ENCODE data around the gene GLOD4.

Gene GLOD4

DNA sequence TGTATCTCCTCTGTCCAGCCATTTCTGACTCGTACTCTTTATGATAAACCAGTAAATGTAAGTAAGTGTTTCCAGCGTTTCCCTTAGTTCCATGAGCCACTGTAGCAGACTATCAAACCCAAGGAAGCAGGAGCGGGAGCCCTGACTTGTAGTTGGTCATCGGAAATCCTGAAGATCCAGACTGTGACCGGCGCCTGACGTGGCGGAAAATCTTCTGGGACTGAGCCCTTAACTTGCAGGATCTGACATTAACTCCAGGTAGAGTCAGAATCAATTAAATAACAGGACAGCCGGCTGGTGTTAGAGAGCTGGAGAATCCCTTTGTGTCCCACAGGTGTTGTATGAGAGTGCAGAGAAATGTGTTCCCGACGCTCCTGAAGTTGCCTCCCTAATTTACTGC is 4.0 kb downstream of the GLOD4 start:
- TF ChIP-seq TAF1 (IDR thresholded peaks at IDR 0.05; ENCODE audit: borderline replicate concordance, insufficient read depth, low read length): no peak
- TF ChIP-seq, protein P1, sequence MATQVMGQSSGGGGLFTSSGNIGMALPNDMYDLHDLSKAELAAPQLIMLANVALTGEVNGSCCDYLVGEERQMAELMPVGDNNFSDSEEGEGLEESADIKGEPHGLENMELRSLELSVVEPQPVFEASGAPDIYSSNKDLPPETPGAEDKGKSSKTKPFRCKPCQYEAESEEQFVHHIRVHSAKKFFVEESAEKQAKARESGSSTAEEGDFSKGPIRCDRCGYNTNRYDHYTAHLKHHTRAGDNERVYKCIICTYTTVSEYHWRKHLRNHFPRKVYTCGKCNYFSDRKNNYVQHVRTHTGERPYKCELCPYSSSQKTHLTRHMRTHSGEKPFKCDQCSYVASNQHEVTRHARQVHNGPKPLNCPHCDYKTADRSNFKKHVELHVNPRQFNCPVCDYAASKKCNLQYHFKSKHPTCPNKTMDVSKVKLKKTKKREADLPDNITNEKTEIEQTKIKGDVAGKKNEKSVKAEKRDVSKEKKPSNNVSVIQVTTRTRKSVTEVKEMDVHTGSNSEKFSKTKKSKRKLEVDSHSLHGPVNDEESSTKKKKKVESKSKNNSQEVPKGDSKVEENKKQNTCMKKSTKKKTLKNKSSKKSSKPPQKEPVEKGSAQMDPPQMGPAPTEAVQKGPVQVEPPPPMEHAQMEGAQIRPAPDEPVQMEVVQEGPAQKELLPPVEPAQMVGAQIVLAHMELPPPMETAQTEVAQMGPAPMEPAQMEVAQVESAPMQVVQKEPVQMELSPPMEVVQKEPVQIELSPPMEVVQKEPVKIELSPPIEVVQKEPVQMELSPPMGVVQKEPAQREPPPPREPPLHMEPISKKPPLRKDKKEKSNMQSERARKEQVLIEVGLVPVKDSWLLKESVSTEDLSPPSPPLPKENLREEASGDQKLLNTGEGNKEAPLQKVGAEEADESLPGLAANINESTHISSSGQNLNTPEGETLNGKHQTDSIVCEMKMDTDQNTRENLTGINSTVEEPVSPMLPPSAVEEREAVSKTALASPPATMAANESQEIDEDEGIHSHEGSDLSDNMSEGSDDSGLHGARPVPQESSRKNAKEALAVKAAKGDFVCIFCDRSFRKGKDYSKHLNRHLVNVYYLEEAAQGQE (IDR thresholded peaks at IDR 0.05; ENCODE audit: insufficient read depth in 1 of 2, low read depth in 2 of 2, low read length in 2 of 2): no peak
- no peak for TF ChIP-seq POLR2AphosphoS5 (IDR thresholded peaks at IDR 0.05; ENCODE audit: low read depth, low read length)
- no peak for TF ChIP-seq FOXP2 (optimal IDR thresholded peaks at IDR 0.05; ENCODE audit: borderline replicate concordance, extremely low read depth, extremely low read length, insufficient read depth)
- no peak for TF ChIP-seq SIN3A (IDR thresholded peaks at IDR 0.05; ENCODE audit: borderline replicate concordance, insufficient read depth, low read length)

DNA sequence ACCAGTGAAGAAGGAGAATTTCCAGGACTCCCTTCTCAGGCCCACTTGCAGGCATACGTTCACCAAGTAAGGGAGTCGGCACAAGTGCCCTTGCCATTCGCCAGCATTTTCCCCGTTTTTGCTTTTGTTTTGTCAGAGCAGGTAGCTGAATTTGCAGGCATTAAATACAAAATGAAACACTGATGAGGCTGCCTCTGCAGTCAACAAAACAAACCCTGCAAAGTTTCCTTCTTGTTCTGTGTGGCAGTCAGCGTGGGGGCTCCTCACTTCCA is 7.8 kb downstream of the GLOD4 start:
- TF ChIP-seq POLR2AphosphoS5 (IDR thresholded peaks at IDR 0.05; ENCODE audit: low read depth, low read length): no peak

DNA sequence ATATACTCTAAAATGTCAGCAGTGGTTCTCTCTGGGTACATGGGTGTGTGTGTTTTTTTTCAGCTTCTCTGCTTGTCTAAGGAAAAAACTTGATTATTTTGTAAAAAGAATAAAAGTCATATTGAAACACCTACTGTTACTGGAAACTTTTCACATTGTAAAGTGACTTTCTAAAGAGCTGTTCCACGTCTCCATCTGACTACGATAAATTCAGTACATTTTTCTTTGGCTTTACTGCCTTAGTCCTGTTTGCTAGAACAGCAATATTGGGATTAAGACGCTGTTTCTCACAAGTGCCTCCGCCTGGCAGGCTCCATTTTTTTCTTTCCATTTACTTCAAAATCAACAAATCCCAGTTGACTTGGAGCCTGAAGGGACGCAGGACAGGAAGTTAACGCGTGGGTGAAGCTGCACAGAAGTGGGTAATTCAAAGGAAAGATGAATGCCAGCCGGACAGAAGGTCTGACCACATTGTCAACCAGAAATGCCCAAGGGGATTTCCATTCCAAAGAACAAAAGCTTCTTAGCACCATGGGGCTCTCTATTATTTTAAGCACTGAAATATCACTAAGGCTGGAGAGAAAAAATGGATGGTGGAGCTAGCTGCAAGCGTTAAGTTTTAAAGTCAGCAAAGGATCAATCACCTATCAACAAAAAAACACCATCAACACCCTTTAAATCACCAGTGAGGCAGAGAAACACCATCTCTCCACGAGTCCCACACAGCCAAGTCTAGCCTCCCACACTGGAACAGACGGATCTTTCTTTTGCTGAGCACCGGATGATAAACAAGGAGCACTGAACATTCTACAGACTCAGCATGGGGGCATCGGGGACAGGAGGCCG is 8.4 kb downstream of the GLOD4 start:
- no peak for TF ChIP-seq FOXP2 (optimal IDR thresholded peaks at IDR 0.05; ENCODE audit: borderline replicate concordance, extremely low read depth, extremely low read length, insufficient read depth)
- no peak for TF ChIP-seq SIN3A (IDR thresholded peaks at IDR 0.05; ENCODE audit: borderline replicate concordance, insufficient read depth, low read length)
- TF ChIP-seq POLR2AphosphoS5 (IDR thresholded peaks at IDR 0.05; ENCODE audit: low read depth, low read length): no peak
- TF ChIP-seq, protein P1 (IDR thresholded peaks at IDR 0.05; ENCODE audit: insufficient read depth in 1 of 2, low read depth in 2 of 2, low read length in 2 of 2): no peak
- TF ChIP-seq TAF1 (IDR thresholded peaks at IDR 0.05; ENCODE audit: borderline replicate concordance, insufficient read depth, low read length): no peak

DNA sequence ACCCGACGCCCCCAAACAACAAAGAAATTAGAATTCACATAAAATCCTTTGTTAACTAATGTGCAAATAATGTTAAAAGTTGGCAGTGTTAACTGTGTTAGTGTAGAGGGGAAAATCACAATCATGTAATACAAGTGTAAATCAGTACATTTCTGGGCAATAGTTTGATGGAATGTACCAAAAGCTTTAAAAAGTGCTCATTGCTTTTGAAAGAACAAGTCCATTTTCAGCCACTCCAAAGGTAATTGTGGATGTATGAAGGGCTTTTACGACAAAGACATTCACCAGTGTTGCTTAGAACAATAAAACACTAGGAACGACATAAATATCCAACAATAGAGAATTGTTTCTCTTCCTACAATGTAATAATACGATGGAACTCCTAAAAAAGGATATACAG is 9.1 kb downstream of the GLOD4 start:
- TF ChIP-seq SIN3A (IDR thresholded peaks at IDR 0.05; ENCODE audit: borderline replicate concordance, insufficient read depth, low read length): no peak
- TF ChIP-seq TAF1 (IDR thresholded peaks at IDR 0.05; ENCODE audit: borderline replicate concordance, insufficient read depth, low read length): no peak
- TF ChIP-seq POLR2AphosphoS5 (IDR thresholded peaks at IDR 0.05; ENCODE audit: low read depth, low read length): no peak
- no peak for TF ChIP-seq FOXP2 (optimal IDR thresholded peaks at IDR 0.05; ENCODE audit: borderline replicate concordance, extremely low read depth, extremely low read length, insufficient read depth)
- TF ChIP-seq, protein P1 (IDR thresholded peaks at IDR 0.05; ENCODE audit: insufficient read depth in 1 of 2, low read depth in 2 of 2, low read length in 2 of 2): no peak

DNA sequence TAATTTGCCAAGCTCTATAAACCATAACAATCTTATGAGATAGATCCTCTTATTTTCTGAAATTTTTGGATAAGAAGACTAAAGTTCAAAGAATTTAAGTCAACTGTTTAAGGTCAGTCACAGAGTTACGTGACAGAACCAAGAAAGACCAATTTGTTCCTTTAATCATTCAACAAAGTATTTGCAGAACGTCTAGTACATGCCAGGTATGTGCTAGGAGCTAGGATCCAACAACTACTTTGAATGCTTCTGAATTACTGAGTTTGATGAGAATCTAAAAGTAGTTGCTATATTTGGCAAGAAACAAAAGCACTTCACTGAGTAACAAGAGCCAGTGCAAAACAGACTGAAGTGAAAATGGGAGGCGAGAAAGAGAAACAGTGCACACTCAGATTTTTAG is 15.0 kb downstream of the GLOD4 start:
- TF ChIP-seq FOXP2 (optimal IDR thresholded peaks at IDR 0.05; ENCODE audit: borderline replicate concordance, extremely low read depth, extremely low read length, insufficient read depth) (no peak), POLR2AphosphoS5 (IDR thresholded peaks at IDR 0.05; ENCODE audit: low read depth, low read length) (no peak)

DNA sequence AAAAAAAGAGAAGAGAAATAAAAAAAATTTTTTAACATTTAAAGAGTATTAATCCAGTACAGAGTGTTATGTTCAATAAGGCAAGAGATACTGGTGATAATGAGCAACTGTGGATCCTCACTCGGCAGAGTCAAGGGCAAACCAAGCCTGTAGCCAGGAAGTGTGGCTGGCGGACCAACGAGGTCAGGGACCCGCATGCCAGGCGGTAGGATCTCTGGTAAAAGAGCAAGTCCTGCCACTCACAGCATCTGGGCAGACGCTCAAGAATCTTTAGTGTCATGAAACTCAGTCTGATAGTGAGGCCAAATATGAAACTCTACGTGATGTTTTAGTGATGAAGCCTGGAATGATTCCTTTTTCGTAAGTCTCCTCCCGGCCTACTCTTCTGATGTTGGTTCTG is 21.7 kb downstream of the GLOD4 start:
- no peak for TF ChIP-seq FOXP2 (optimal IDR thresholded peaks at IDR 0.05; ENCODE audit: borderline replicate concordance, extremely low read depth, extremely low read length, insufficient read depth)
- no peak for TF ChIP-seq TAF1 (IDR thresholded peaks at IDR 0.05; ENCODE audit: borderline replicate concordance, insufficient read depth, low read length)
- TF ChIP-seq, protein P1 (IDR thresholded peaks at IDR 0.05; ENCODE audit: insufficient read depth in 1 of 2, low read depth in 2 of 2, low read length in 2 of 2): no peak
- TF ChIP-seq POLR2AphosphoS5 (IDR thresholded peaks at IDR 0.05; ENCODE audit: low read depth, low read length): no peak
- no peak for TF ChIP-seq SIN3A (IDR thresholded peaks at IDR 0.05; ENCODE audit: borderline replicate concordance, insufficient read depth, low read length)
